Measurements from ENCODE around the gene ERO1A.

GRCh38 chr14:52703664-52704063 lies 8.3 kb upstream of the ERO1A start:
- no peak for TF ChIP-seq CTCF (IDR thresholded peaks at IDR 0.05; ENCODE audit: low read depth, low read length, poor library complexity, severe bottlenecking)
- TF ChIP-seq EZH2phosphoT487 (IDR thresholded peaks at IDR 0.05; ENCODE audit: borderline replicate concordance, low read length): no peak

Measured in DOHH2 (cell line).